PC-9 (cell line): ENCODE data around the gene CTNNBL1. TPM values are rescaled to one million over a fixed set of nuclear protein-coding genes. Genes with fewer than 3 reads are reported as not detected.
"Not testable (repeated sequence)": the region's sequence is repeated elsewhere in the genome, so short reads cannot be mapped to it uniquely, and the experiment has no call there.

Experiments used
- BruUV-seq: library from RNA; stranded (reverse); fragments of 400-500 nt; replicated peaks from 2 replicates; lab custom pipeline; 2021; lab: Mats Ljungman, UMichigan
- CTCF ChIA-PET: fragments of 300-600 bp; sonication (Branson Sonifier 250); formaldehyde crosslinking; loops from one replicate; lab custom pipeline; 2022; ENCODE audit warnings: antibody characterized with exemption; lab: Charles Lee
- POLR2A ChIA-PET: fragments of 300-600 bp; sonication (Branson Sonifier 250); formaldehyde crosslinking; loops from one replicate; lab custom pipeline; 2022; ENCODE audit warnings: antibody characterized with exemption; ENCODE audit not compliant: unreplicated experiment; lab: Charles Lee
- DNase-seq, 2 experiments: peaks; one replicate each; pipeline versions ENCODE4 v3.0.0 to v3.0.0-alpha.2; 2015 to 2022; ENCODE audit warnings: mixed read lengths in 1 of 2
- H2AFZ ChIP-seq: fragments of 200-600 bp; sonication (generic); 2 replicates; pipeline ENCODE4 v1.8.1; 2017; ENCODE audit warnings: antibody characterized with exemption
- H3F3A ChIP-seq: fragments of 200-600 bp; sonication (generic); 2 replicates; pipeline ENCODE4 v1.8.1; 2017; ENCODE audit warnings: antibody characterized with exemption, mild to moderate bottlenecking, low read depth; ENCODE audit not compliant: insufficient read depth
- H3K27ac ChIP-seq: fragments of 200-600 bp; sonication (generic); 2 replicates; pipeline ENCODE4 v1.6.1; 2016; ENCODE audit warnings: mixed run types
- H3K27me3 ChIP-seq: fragments of 200-600 bp; sonication (generic); 2 replicates; pipeline ENCODE4 v1.6.1; 2016; ENCODE audit warnings: low read depth, mixed run types; ENCODE audit not compliant: insufficient read depth
- H3K36me3 ChIP-seq: fragments of 200-600 bp; sonication (generic); 2 replicates; pipeline ENCODE4 v1.6.1; 2016; ENCODE audit warnings: low read depth, mixed run types
- H3K4me1 ChIP-seq: fragments of 200-600 bp; sonication (generic); replicated peaks from 2 replicates; pipeline ENCODE4 v1.6.1; 2016; ENCODE audit warnings: mixed run types; ENCODE audit not compliant: insufficient read depth
- H3K4me2 ChIP-seq: fragments of 200-600 bp; sonication (generic); 2 replicates; pipeline ENCODE4 v1.6.1; 2017; ENCODE audit warnings: mixed run types
- H3K4me3 ChIP-seq: fragments of 200-600 bp; sonication (generic); 2 replicates; pipeline ENCODE4 v1.6.1; 2016; ENCODE audit warnings: mixed run types
- H3K79me2 ChIP-seq: fragments of 200-600 bp; sonication (generic); 2 replicates; pipeline ENCODE4 v1.6.1; 2017; ENCODE audit warnings: low read depth, mixed run types
- H3K9me2 ChIP-seq: fragments of 200-600 bp; sonication (generic); 2 replicates; pipeline ENCODE4 v1.8.1; 2017; ENCODE audit warnings: mild to moderate bottlenecking; ENCODE audit not compliant: insufficient read depth
- H3K9me3 ChIP-seq: fragments of 200-600 bp; sonication (generic); 2 replicates; pipeline ENCODE4 v1.8.1; 2016; ENCODE audit warnings: low read depth; ENCODE audit not compliant: insufficient read depth
- H4K20me1 ChIP-seq: fragments of 200-600 bp; sonication (generic); 2 replicates; pipeline ENCODE4 v1.8.1; 2017; ENCODE audit not compliant: insufficient read depth
- EZH2 ChIP-seq: fragments of 200-600 bp; sonication (generic); IDR thresholded peaks from 2 replicates; pipeline ENCODE4 v1.8.0; 2017; ENCODE audit warnings: antibody characterized with exemption, low read depth
- intact Hi-C: fragments of 100-400 bp; cut with micrococcal nuclease; formaldehyde crosslinking; loops from one replicate; pipeline ENCODE4 v1.10.0; 2022; ENCODE audit not compliant: unreplicated experiment
- total RNA-seq: library from RNA; stranded (reverse); gene quantifications from 2 replicates; pipeline ENCODE4 v1.2.3, GENCODE V29; 2021
- TF ChIP-seq, protein P1 (sequence below): fragments of 200-600 bp; sonication (generic); conservative IDR thresholded peaks from 2 replicates; pipeline ENCODE4 v1.6.1; 2017; ENCODE audit warnings: mixed run types, antibody characterized with exemption, mild to moderate bottlenecking, moderate library complexity

CTNNBL1 gene
- total RNA-seq, 1 experiment from 2014 or later, result 83.5 TPM

DNA sequence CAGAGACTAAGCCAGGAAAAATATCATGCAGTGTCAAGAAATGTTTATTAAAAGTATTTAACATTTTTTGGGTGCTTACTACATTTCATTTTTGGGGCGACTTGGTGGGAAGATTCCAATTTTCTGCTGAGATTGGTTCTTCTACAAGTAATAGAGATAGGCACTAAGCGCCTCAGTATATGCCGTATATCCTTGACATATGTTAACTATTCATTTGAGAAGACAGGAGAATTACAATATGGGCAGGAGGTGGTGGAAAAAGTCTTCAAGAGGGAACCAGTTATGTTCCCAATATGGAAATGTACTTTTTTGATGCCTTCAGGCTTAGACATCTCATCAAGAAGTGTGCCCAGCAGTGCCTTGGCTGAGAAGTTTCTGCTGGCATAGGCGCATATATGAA lies 6.5 kb downstream of the CTNNBL1 start:
- POLR2A ChIA-PET, result no interaction called here
- H3K9me2 ChIP-seq, result no peaks in the 10 kb centered on the region
- DNase-seq, result no peak
- no peaks in the 10 kb centered on the region; the same call in 1 of the 2 replicates for H4K20me1 ChIP-seq
- no TSS peak for BruUV-seq
- no peaks in the 10 kb centered on the region for H3K27me3 ChIP-seq
- intact Hi-C loops, result no loop called here
- no peaks in the 10 kb centered on the region for H3K9me3 ChIP-seq
- H3F3A ChIP-seq, result no peaks in the 10 kb centered on the region; the same call in 1 of the 2 replicates
- no peaks in the 10 kb centered on the region for H3K36me3 ChIP-seq
- H3K4me1 ChIP-seq, result peaks cover 4% of the 10 kb centered on the region; the same call in 1 of the 2 replicates
- H3K4me3 ChIP-seq, result no peak overlapping the region
- H3K79me2 ChIP-seq, result peaks cover 66% of the 10 kb centered on the region
- H3K27ac ChIP-seq, result no peak overlapping the region
- H2AFZ ChIP-seq, result no peak overlapping the region
- no peak overlapping the region for H3K4me2 ChIP-seq
- TF ChIP-seq, protein P1, sequence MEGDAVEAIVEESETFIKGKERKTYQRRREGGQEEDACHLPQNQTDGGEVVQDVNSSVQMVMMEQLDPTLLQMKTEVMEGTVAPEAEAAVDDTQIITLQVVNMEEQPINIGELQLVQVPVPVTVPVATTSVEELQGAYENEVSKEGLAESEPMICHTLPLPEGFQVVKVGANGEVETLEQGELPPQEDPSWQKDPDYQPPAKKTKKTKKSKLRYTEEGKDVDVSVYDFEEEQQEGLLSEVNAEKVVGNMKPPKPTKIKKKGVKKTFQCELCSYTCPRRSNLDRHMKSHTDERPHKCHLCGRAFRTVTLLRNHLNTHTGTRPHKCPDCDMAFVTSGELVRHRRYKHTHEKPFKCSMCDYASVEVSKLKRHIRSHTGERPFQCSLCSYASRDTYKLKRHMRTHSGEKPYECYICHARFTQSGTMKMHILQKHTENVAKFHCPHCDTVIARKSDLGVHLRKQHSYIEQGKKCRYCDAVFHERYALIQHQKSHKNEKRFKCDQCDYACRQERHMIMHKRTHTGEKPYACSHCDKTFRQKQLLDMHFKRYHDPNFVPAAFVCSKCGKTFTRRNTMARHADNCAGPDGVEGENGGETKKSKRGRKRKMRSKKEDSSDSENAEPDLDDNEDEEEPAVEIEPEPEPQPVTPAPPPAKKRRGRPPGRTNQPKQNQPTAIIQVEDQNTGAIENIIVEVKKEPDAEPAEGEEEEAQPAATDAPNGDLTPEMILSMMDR, result no peak
- no peak for TF ChIP-seq EZH2
- CTCF ChIA-PET, result no interaction called here

GRCh38 chr20:37701676-37702075 lies 7.8 kb downstream of the CTNNBL1 start:
- DNase-seq, H3K9me3 ChIP-seq, BruUV-seq, H2AFZ ChIP-seq, H3K4me2 ChIP-seq, POLR2A ChIA-PET, H3K9me2 ChIP-seq, intact Hi-C loops, H4K20me1 ChIP-seq, H3K4me3 ChIP-seq, H3K27ac ChIP-seq, H3K27me3 ChIP-seq, H3K36me3 ChIP-seq, CTCF ChIA-PET, H3F3A ChIP-seq, H3K4me1 ChIP-seq: not testable (repeated sequence)
- H3K79me2 ChIP-seq, result peaks cover 65% of the 10 kb centered on the region

DNA sequence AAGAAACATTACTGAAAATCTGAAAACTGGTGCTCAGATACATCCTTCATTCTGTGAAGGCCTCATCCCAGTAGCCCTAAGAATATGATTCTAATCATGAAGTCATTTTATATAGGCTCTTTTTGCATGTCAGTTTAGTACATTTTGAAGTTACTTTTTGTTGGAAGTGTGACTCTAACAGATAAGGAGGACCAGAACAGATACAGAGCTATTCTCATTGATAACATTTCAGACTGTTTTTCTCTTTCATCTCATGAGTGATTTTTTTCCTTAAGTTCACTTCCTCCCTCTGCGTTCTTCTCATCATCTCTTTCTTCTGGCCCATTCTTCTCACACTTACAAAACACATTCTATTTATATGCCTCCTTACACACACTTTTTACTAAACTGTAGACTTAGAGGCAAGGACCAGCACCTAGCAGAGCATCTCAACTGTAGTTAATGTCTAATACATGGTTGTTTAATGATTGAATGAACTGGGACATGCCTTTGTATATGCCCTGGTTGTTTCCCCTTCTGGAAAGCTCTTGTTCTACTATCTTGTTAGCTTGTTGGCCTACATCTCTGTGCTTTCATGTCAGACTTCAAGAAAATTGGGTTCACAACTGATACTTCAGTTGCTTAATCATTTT lies 8.7 kb downstream of the CTNNBL1 start:
- no peak for DNase-seq
- no peaks in the 10 kb centered on the region; the same call in 1 of the 2 replicates for H3F3A ChIP-seq
- H3K4me2 ChIP-seq, result no peak overlapping the region
- H4K20me1 ChIP-seq, result no peaks in the 10 kb centered on the region; the same call in 1 of the 2 replicates
- ChIA-PET POLR2A (no interaction called here), CTCF (no interaction called here)
- no peaks in the 10 kb centered on the region for H3K9me3 ChIP-seq
- TF ChIP-seq, protein P1, result no peak
- no peak for TF ChIP-seq EZH2
- H3K27me3 ChIP-seq, result no peaks in the 10 kb centered on the region
- no peak overlapping the region for H3K4me3 ChIP-seq
- H3K79me2 ChIP-seq, result peaks cover 73% of the 10 kb centered on the region
- H2AFZ ChIP-seq, result no peak overlapping the region
- 0 out of 2 replicates have a peak, but pooled peaks cover 4% of the 10 kb centered on the region for H3K36me3 ChIP-seq
- no peaks in the 10 kb centered on the region for H3K9me2 ChIP-seq
- H3K27ac ChIP-seq, result no peak overlapping the region
- intact Hi-C loops, result no loop called here
- H3K4me1 ChIP-seq, result no peaks in the 10 kb centered on the region
- no TSS peak for BruUV-seq
